Spleen (tissue), 11 donors: ENCODE results near the gene C10orf62. TPM values are rescaled to one million over a fixed set of nuclear protein-coding genes. Genes with fewer than 3 reads are reported as not detected.
"Not testable (repeated sequence)": the region's sequence is repeated elsewhere in the genome, so short reads cannot be mapped to it uniquely, and the experiment has no call there.

Source experiments
- DNase-seq: peaks from one replicate; pipeline ENCODE4 v3.0.0-alpha.2; 2020
- H3K27ac ChIP-seq, 8 donors: fragments of 200-600 bp; sonication (generic) in 7 of 8; 1 replicate in 4 of 8; 2 replicates in 4 of 8; pipeline versions ENCODE4 v1.5.0 to v1.8.0; 2016 to 2021; ENCODE audit warnings: inconsistent platforms in 4 of 8, mild to moderate bottlenecking in 4 of 8, moderate library complexity in 1 of 8
- H3K27me3 ChIP-seq, 7 donors: fragments of 200-600 bp; sonication (generic) in 6 of 7; replicated peaks in 1 of 7; 1 replicate in 4 of 7; 2 replicates in 3 of 7; pipeline versions ENCODE4 v1.5.0 to v1.8.0; 2016 to 2021; ENCODE audit warnings: inconsistent platforms in 3 of 7, mild to moderate bottlenecking in 1 of 7
- H3K36me3 ChIP-seq, 6 donors: fragments of 200-600 bp; sonication (generic) in 5 of 6; 1 replicate in 4 of 6; 2 replicates in 2 of 6; pipeline versions ENCODE4 v1.5.0 to v1.8.0; 2016 to 2021; ENCODE audit warnings: inconsistent platforms in 2 of 6
- H3K4me1 ChIP-seq, 6 donors: fragments of 200-600 bp; sonication (generic) in 5 of 6; 1 replicate in 3 of 6; 2 replicates in 3 of 6; pipeline versions ENCODE4 v1.5.0 to v1.8.0; 2016 to 2021; ENCODE audit warnings: inconsistent platforms in 3 of 6
- H3K4me3 ChIP-seq, 8 donors: fragments of 200-600 bp; sonication (generic) in 7 of 8; 1 replicate in 4 of 8; 2 replicates in 4 of 8; pipeline versions ENCODE4 v1.5.0 to v1.8.0; 2016 to 2021; ENCODE audit warnings: inconsistent platforms in 4 of 8, mild to moderate bottlenecking in 4 of 8, moderate library complexity in 2 of 8
- H3K9me3 ChIP-seq, 8 donors: fragments of 200-600 bp; sonication (generic) in 7 of 8; 1 replicate in 4 of 8; 2 replicates in 4 of 8; pipeline versions ENCODE4 v1.5.0 to v1.8.0; 2016 to 2021; ENCODE audit warnings: inconsistent platforms in 4 of 8
- CTCF ChIP-seq, 11 experiments: fragments of 200-600 bp in 7 of 11; fragments of 450-650 bp in 4 of 11; sonication (generic) in 4 of 11; IDR thresholded peaks in 8 of 11; conservative IDR thresholded peaks in 3 of 11; 1 replicate in 7 of 11; 2 replicates in 4 of 11; pipeline versions ENCODE4 v1.4.0 to v1.8.0; 2016 to 2021; ENCODE audit warnings: antibody characterized with exemption in 11 of 11, inconsistent platforms in 4 of 11, mild to moderate bottlenecking in 1 of 11
- POLR2A ChIP-seq, 3 donors: fragments of 450-650 bp; IDR thresholded peaks; one replicate each; pipeline ENCODE4 v1.5.1; 2017; ENCODE audit warnings: antibody characterized with exemption in 3 of 3, mild to moderate bottlenecking in 1 of 3
- POLR2AphosphoS5 ChIP-seq, 3 donors: sonication (generic); formaldehyde crosslinking; IDR thresholded peaks; one replicate each; pipeline ENCODE4 v1.5.1; 2017; ENCODE audit warnings: antibody characterized with exemption in 3 of 3
- WGBS, 5 donors: extraction: QIAGEN DNeasy Blood & Tissue Kit in 3 of 5; methylation state at CpG; one replicate each; pipeline versions ENCODE4 v1.1.5 to v1.1.7; 2013 to 2018; 5-methylcytosine and 5-hydroxymethylcytosine counted together
- intact Hi-C: fragments of 100-400 bp; cut with DNase I; formaldehyde crosslinking; loops from one replicate; pipeline ENCODE4 v1.15.0; 2023; ENCODE audit warnings: low total_unique reads
- polyA plus RNA-seq, 3 donors: library from polyadenylated mRNA; stranded (reverse); fragments of 200-250 nt; gene quantifications; one replicate each; pipeline ENCODE4 v1.2.1, GENCODE V29; 2013
- total RNA-seq, 7 donors: library from RNA; depleted of rRNA in 3 of 7; stranded (reverse); fragments of >200 nt in 3 of 7; fragmentation: NEBNext Ultra II Directional in 4 of 7; extraction: Animal tissue kit (Norgen Biotek cat#: 25700) in 4 of 7; gene quantifications; one replicate each; pipeline versions ENCODE4 v1.1.0 to v1.2.1, GENCODE V29; 2016 to 2021
- donor health status: healthy with polysubstance abuse.
- donor health status: DM: no; HTN: no; CAD: no; lungs with moderate emphysema.
- donor health status: DM: no; HTN: no; CAD: no.
- donor health status: Bipolar disorder and iron deficiency.
- donor health status: healthy.
- donor health status: DM: no; HTN: no; CAD: no.
- donor health status: DM: yes; HTN: yes; CAD: no.

C10orf62 gene
- total and polyA plus RNA-seq, 10 donors = not detected

DNA sequence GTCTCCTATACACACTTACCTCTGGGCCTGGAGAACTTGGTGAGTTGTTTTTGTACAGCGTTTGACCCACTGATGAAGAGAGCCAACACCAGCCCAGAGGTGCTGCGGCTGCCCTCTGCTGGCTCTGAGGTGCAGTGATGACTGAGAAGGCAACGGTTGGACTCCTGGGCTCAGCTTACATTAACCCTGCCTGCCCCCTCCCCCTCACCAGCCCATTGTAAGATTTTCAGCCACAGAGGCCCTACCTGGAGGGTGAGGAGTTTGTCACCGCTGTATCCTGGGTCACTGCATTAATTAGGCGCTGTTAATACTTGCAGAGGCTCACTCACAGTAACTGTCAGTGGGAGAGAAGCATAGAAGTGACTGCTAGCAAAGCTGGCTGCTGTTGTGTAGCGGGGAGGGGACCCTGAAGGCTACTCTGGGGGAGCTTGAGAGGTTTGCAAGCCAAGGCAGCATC lies 35.9 kb upstream of the C10orf62 start:
- 23 to 26% (median 25%) methylated on average over 5 to 6 of the region's 6 CpGs for WGBS, 5 donors
- peaks cover 0 to 9% (median 3%) of the 10 kb centered on the region in 6 donors for H3K4me1 ChIP-seq
- intact Hi-C loops = loop anchor here (5.0 kb wide), 1 partner anchor 91 kb away; no protein-coding TSS in a partner anchor

DNA sequence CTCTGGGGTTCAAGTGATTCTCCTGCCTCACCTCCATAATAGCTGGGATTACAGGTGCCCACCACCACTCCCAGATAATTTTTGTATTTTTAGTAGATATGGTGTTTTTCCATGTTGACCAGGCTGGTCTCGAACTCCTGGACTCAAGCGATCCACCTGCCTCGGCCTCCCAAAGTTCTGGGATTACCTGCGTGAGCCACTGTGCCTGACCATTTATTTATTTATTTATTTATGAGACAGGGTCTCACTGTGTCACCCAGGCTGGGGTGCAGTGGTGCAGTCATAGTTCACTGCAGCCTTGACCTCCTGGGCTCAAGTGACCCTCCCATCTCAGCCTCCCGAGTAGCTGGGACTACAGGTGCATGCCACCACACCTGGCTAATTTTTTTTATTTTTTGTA lies 35.2 kb upstream of the C10orf62 start:
- DNase-seq = peak; percentile 18
- not testable (repeated sequence) for H3K36me3 ChIP-seq, H3K27me3 ChIP-seq, H3K4me1 ChIP-seq, H3K4me3 ChIP-seq, H3K27ac ChIP-seq
- peaks cover 0 to 16% (median 5%) of the 10 kb centered on the region in 8 donors for H3K9me3 ChIP-seq
- 90 to 99% (median 97%) methylated on average over 5 of the region's 5 CpGs for WGBS, 5 donors
- intact Hi-C loops = loop anchor here (5.0 kb wide), 1 partner anchor 92 kb away; no protein-coding TSS in a partner anchor

More for the DNA sequence above, 35.9 kb upstream of the C10orf62 start:
- H3K9me3 ChIP-seq = peaks cover 0 to 16% (median 5%) of the 10 kb centered on the region in 8 donors
- no peak overlapping the region for H3K27ac ChIP-seq
- no peaks in the 10 kb centered on the region for H3K27me3 ChIP-seq
- H3K4me3 ChIP-seq = no peak overlapping the region
- peak; percentile 89 for DNase-seq
- H3K36me3 ChIP-seq = no peaks in the 10 kb centered on the region
- peak; percentile 41 to 84 (median 67) for TF ChIP-seq CTCF (IDR thresholded peaks at IDR 0.05 in 8 of 11, conservative IDR thresholded peaks at IDR 0.05 in 3 of 11)
- no peak for TF ChIP-seq POLR2AphosphoS5 (IDR thresholded peaks at IDR 0.05)
- TF ChIP-seq POLR2A (IDR thresholded peaks at IDR 0.05) = no peak

DNA sequence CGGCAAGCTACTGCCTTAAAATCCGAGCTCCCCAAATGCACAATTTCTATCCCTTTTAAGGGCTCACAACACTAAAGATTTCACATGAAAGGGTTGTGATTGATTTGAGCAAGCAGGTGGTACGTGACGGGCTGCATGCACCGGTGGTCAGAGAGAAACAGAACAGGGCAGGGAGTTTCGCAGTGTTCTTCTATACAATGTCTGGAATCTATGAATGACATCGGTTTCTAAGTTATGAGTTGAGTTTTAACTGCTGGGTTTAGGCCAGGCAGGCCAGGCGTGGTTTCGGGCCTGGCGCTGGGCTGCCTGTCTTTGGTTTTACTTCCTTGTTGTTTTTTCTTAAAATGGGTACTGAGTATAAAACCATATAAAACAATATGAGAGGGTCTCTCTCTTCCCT lies 34.0 kb upstream of the C10orf62 start:
- H3K36me3 ChIP-seq, H3K4me1 ChIP-seq, H3K27me3 ChIP-seq, DNase-seq, H3K27ac ChIP-seq, H3K4me3 ChIP-seq, intact Hi-C loops: not testable (repeated sequence)
- WGBS, 5 donors = 84 to 95% (median 92%) methylated on average over 7 to 10 of the region's 10 CpGs
- H3K9me3 ChIP-seq = peaks cover 0 to 16% (median 5%) of the 10 kb centered on the region in 8 donors

DNA sequence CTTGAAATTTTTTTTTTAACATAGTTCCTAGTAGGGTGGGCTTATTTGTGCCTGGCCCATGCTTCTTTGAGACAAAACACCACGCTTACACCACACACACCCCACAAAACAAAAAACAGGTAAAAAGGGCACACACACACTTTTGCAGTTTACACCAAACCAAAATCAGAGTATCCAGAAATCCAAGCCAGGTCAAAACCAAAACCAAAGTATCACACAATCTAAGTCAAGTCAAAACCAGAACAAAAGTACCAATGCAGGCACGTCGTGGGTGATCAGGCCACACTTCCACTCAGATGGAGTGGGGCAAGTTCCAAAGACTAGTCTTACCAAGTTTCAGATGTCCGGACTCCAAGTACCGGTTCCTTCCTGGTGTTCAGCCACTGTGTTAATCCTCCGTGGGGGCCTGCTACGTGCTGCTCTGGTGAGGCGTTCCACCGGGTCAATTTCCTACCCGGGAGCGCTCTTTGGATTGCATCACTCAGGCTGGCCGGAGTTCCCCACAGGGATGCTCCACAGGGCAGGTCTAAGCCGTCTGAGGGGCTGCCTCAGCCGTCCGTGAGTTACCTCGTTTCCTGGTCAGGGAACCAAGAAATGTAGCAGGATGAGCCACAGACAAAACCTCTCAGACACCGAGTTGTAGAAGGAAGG lies 28.7 kb upstream of the C10orf62 start:
- H3K27me3 ChIP-seq, H3K4me1 ChIP-seq, H3K9me3 ChIP-seq, H3K36me3 ChIP-seq, intact Hi-C loops: not testable (repeated sequence)
- peak; percentile 75 for DNase-seq
- Histone ChIP-seq H3K27ac (peak overlapping the region in 6 of 8 donors; percentile 29 to 76 (median 60)), H3K4me3 (peak overlapping the region in 2 of 8 donors; percentile 27 to 35)
- 76 to 85% (median 82%) methylated on average over 14 to 17 of the region's 17 CpGs for WGBS, 5 donors

DNA sequence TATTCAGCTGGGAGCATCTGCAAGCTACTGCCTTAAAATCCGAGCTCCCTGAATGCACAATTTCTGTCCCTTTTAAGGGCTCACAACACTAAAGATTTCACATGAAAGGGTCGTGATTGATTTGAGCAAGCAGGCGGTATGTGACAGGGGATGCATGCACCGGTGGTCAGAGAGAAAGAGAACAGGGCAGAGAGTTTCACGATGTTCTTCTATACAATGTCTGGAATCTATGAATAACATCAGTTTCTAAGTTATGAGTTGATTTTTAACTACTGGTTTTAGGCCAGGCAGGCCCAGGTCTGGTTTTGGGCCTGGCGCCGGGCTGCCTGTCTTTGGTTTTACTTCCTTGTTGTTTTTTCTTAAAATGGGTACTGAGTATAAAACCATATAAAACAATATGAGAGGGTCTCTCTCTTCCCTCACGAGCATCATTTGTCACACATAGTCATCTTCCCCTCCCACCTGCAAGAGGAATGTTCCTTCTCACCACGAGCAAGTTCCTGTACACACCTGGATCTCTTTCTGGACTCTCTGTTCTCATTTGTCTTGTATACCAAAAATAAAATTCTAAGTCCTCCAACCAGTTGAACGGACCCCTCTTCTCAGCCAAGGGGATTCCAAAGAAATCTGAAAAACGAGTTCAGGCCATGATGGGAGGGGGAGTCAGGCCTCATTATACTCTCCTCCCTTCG lies 28.0 kb upstream of the C10orf62 start:
- H3K27me3 ChIP-seq, intact Hi-C loops, H3K4me1 ChIP-seq, H3K36me3 ChIP-seq, H3K9me3 ChIP-seq: not testable (repeated sequence)
- peak overlapping the region in 6 of 8 donors; percentile 29 to 76 (median 60) for H3K27ac ChIP-seq
- 80 to 88% (median 86%) methylated on average over 12 of the region's 12 CpGs for WGBS, 5 donors
- peak overlapping the region in 2 of 8 donors; percentile 27 to 35 for H3K4me3 ChIP-seq
- DNase-seq = peak; percentile 20

- H3K9me3 ChIP-seq, H3K4me3 ChIP-seq, intact Hi-C loops, H3K27me3 ChIP-seq, H3K27ac ChIP-seq, DNase-seq, H3K36me3 ChIP-seq, H3K4me1 ChIP-seq: not testable (repeated sequence)
- 87 to 96% (median 92%) methylated on average over 5 of the region's 5 CpGs for WGBS, 5 donors
Measured at GRCh38 chr10:97562329-97562728, 27.2 kb upstream of the C10orf62 start.
